ENCODE results near the gene NBEA. TPM values are rescaled to one million over a fixed set of nuclear protein-coding genes. Genes with fewer than 3 reads are reported as not detected.

Gene NBEA
- total RNA-seq, 1 experiment from 2014 or later, result 4.1 TPM

DNA sequence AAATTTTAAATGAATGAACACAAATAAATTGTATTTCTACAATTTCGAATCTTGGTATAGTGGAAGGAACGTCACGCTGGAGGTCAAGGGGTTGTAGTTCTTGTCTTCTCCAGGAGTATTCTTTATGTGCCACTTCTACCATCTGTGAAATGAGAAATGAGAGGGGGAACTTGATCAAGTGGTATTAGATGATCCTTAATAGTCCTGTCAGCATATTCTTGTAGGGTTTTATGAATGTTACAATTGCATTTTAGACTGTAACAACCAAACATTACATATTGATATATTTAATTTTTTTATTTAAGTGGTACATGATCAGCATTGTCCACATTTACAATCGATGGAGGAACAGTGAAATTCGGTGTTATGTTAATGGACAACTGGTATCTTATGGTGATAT, 113.6 kb downstream of the NBEA start:
- intact Hi-C loops (cut with micrococcal nuclease), result no loop called here
- CTCF ChIA-PET, result no interaction called here
- BruUV-seq (replicated peaks), result no TSS peak

GRCh38 chr13:35057858-35058257, 115.8 kb downstream of the NBEA start:
- ChIA-PET CTCF (no interaction called here), POLR2A (no interaction called here), RAD21 (ENCODE audit: low non-redundant PET in 1 of 2, low total read pairs in 2 of 2, uncharacterized antibody in 2 of 2, unreplicated experiment in 2 of 2) (no interaction called here)
- Histone ChIP-seq H3K4me3 (replicated peaks in 1 of 2; ENCODE audit: low read depth in 1 of 2, low read length in 2 of 2) (no peak overlapping the region), H3K27ac (ENCODE audit: low read depth, low read length) (no peak overlapping the region), H2AFZ (ENCODE audit: low read depth, low read length, poor library complexity, severe bottlenecking) (no peak overlapping the region), H3K9me3 (ENCODE audit: control insufficient read depth in 1 of 2, insufficient read depth in 1 of 2, low read depth in 1 of 2, low read length in 2 of 2) (no peaks in the 10 kb centered on the region), H3K27me3 (ENCODE audit: insufficient read depth, low read length) (no peaks in the 10 kb centered on the region), H3K9ac (ENCODE audit: low read length) (no peak overlapping the region), H4K20me1 (ENCODE audit: insufficient read depth) (no peaks in the 10 kb centered on the region), H3K79me2 (ENCODE audit: insufficient read depth, low read length) (no peaks in the 10 kb centered on the region), H3K4me2 (ENCODE audit: low read length) (no peak overlapping the region), H3K4me1 (ENCODE audit: control insufficient read depth in 1 of 2, insufficient read depth in 2 of 2, low read length in 2 of 2) (no peaks in the 10 kb centered on the region), H3K9me2 (ENCODE audit: insufficient read depth) (no peaks in the 10 kb centered on the region), H3K36me3 (ENCODE audit: control insufficient read depth in 1 of 2, insufficient read depth in 2 of 2, low read length in 2 of 2) (no peaks in the 10 kb centered on the region)
- intact Hi-C loops (cut with micrococcal nuclease), result no loop called here
- no peak for DNase-seq (ENCODE audit: low read depth, low spot score)
- ATAC-seq, result no peak
- no TSS peak for BruUV-seq (replicated peaks)
- TF ChIP-seq SP1 (IDR thresholded peaks at IDR 0.05; ENCODE audit: low read depth) (no peak), CEBPB (IDR thresholded peaks at IDR 0.05; ENCODE audit: low read depth) (no peak), EZH2 (IDR thresholded peaks at IDR 0.05) (no peak), ATF3 (IDR thresholded peaks at IDR 0.05) (no peak), ZBTB33 (IDR thresholded peaks at IDR 0.05; ENCODE audit: extremely low read depth, insufficient replicate concordance, low read length) (no peak), FOSL1 (IDR thresholded peaks at IDR 0.05; ENCODE audit: low read depth) (no peak), JUND (IDR thresholded peaks at IDR 0.05) (no peak), RAD21 (IDR thresholded peaks at IDR 0.05; ENCODE audit: low read depth) (no peak), POLR2A (IDR thresholded peaks at IDR 0.05; ENCODE audit: borderline replicate concordance, extremely low read depth, insufficient read depth, insufficient read length) (no peak), CBX3 (IDR thresholded peaks at IDR 0.05; ENCODE audit: low read depth) (no peak), EZH2phosphoT487 (IDR thresholded peaks at IDR 0.05; ENCODE audit: borderline replicate concordance) (no peak), SRF (IDR thresholded peaks at IDR 0.05; ENCODE audit: low read depth) (no peak), ZNF274 (IDR thresholded peaks at IDR 0.05; ENCODE audit: low read depth, low read length) (no peak)

More for the DNA sequence above, 113.6 kb downstream of the NBEA start:
- TF ChIP-seq SP1 (IDR thresholded peaks at IDR 0.05; ENCODE audit: low read depth) (no peak), ZFX (IDR thresholded peaks at IDR 0.05) (no peak), EZH2 (IDR thresholded peaks at IDR 0.05) (no peak), RAD21 (IDR thresholded peaks at IDR 0.05; ENCODE audit: low read depth) (no peak), POLR2AphosphoS5 (IDR thresholded peaks at IDR 0.05; ENCODE audit: low read depth, low read length) (no peak), CEBPB (IDR thresholded peaks at IDR 0.05; ENCODE audit: low read depth) (no peak), TCF7L2 (IDR thresholded peaks at IDR 0.05; ENCODE audit: borderline replicate concordance, extremely low read depth, insufficient read depth, insufficient read length) (no peak)
- TF ChIP-seq, protein P1, sequence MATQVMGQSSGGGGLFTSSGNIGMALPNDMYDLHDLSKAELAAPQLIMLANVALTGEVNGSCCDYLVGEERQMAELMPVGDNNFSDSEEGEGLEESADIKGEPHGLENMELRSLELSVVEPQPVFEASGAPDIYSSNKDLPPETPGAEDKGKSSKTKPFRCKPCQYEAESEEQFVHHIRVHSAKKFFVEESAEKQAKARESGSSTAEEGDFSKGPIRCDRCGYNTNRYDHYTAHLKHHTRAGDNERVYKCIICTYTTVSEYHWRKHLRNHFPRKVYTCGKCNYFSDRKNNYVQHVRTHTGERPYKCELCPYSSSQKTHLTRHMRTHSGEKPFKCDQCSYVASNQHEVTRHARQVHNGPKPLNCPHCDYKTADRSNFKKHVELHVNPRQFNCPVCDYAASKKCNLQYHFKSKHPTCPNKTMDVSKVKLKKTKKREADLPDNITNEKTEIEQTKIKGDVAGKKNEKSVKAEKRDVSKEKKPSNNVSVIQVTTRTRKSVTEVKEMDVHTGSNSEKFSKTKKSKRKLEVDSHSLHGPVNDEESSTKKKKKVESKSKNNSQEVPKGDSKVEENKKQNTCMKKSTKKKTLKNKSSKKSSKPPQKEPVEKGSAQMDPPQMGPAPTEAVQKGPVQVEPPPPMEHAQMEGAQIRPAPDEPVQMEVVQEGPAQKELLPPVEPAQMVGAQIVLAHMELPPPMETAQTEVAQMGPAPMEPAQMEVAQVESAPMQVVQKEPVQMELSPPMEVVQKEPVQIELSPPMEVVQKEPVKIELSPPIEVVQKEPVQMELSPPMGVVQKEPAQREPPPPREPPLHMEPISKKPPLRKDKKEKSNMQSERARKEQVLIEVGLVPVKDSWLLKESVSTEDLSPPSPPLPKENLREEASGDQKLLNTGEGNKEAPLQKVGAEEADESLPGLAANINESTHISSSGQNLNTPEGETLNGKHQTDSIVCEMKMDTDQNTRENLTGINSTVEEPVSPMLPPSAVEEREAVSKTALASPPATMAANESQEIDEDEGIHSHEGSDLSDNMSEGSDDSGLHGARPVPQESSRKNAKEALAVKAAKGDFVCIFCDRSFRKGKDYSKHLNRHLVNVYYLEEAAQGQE (IDR thresholded peaks at IDR 0.05; ENCODE audit: low read depth), result no peak
- Histone ChIP-seq H3K9ac (ENCODE audit: low read length) (no peak overlapping the region), H2AFZ (ENCODE audit: low read depth, low read length, poor library complexity, severe bottlenecking) (no peak overlapping the region), H3K27me3 (ENCODE audit: insufficient read depth, low read length) (no peaks in the 10 kb centered on the region), H3K4me3 (replicated peaks in 1 of 2; ENCODE audit: low read depth in 1 of 2, low read length in 2 of 2) (no peak overlapping the region), H3K4me1 (ENCODE audit: control insufficient read depth in 1 of 2, insufficient read depth in 2 of 2, low read length in 2 of 2) (no peaks in the 10 kb centered on the region), H3K9me3 (ENCODE audit: control insufficient read depth in 1 of 2, insufficient read depth in 1 of 2, low read depth in 1 of 2, low read length in 2 of 2) (no peaks in the 10 kb centered on the region), H3K36me3 (ENCODE audit: control insufficient read depth in 1 of 2, insufficient read depth in 2 of 2, low read length in 2 of 2) (no peaks in the 10 kb centered on the region), H3K4me2 (ENCODE audit: low read length) (no peak overlapping the region), H3K79me2 (ENCODE audit: insufficient read depth, low read length) (no peaks in the 10 kb centered on the region), H3K9me2 (ENCODE audit: insufficient read depth) (no peaks in the 10 kb centered on the region), H4K20me1 (ENCODE audit: insufficient read depth) (no peaks in the 10 kb centered on the region), H3K27ac (ENCODE audit: low read depth, low read length) (no peak overlapping the region)
- ATAC-seq, result no peak
- RAD21 ChIA-PET (ENCODE audit: low non-redundant PET in 1 of 2, low total read pairs in 2 of 2, uncharacterized antibody in 2 of 2, unreplicated experiment in 2 of 2), result no interaction called here
- DNase-seq (ENCODE audit: low read depth, low spot score), result no peak
- POLR2A ChIA-PET, result no interaction called here
